Measurements from ENCODE around the gene MRTO4. TPM values are rescaled to one million over a fixed set of nuclear protein-coding genes. Genes with fewer than 3 reads are reported as not detected.
A peak's percentile ranks its signal among the peaks of the same experiment; 100 is the strongest.

The MRTO4 gene
- total and polyA plus RNA-seq, 4 donors = 18.4 to 45.0 (median 33.7) TPM

- 100% methylated on average over 3 of the region's 6 CpGs for WGBS (ENCODE audit: insufficient coverage)
- Histone ChIP-seq H3K27ac (ENCODE audit: low read depth, low read length) (no peak overlapping the region), H3K4me3 (ENCODE audit: low read depth, low read length) (no peak overlapping the region), H3K36me3 (ENCODE audit: control insufficient read depth, insufficient read depth, low read length) (peaks cover 60% of the 10 kb centered on the region), H3K9me3 (ENCODE audit: control insufficient read depth, insufficient read depth, low read length) (no peaks in the 10 kb centered on the region), H3K27me3 (ENCODE audit: control insufficient read depth, insufficient read depth, low read length) (no peaks in the 10 kb centered on the region), H3K4me1 (ENCODE audit: control insufficient read depth, insufficient read depth, low read length) (peaks cover 18% of the 10 kb centered on the region)
- no peak for DNase-seq (ENCODE audit: low read depth in 4 of 6, low spot score in 6 of 6)
Measured at GRCh38 chr1:19306941-19307340, 55.3 kb downstream of the MRTO4 start.

- Histone ChIP-seq H3K27me3 (ENCODE audit: control insufficient read depth, insufficient read depth, low read length) (no peaks in the 10 kb centered on the region), H3K9me3 (ENCODE audit: control insufficient read depth, insufficient read depth, low read length) (no peaks in the 10 kb centered on the region), H3K36me3 (ENCODE audit: control insufficient read depth, insufficient read depth, low read length) (peaks cover 55% of the 10 kb centered on the region), H3K27ac (ENCODE audit: low read depth, low read length) (no peak overlapping the region), H3K4me1 (ENCODE audit: control insufficient read depth, insufficient read depth, low read length) (peaks cover 24% of the 10 kb centered on the region), H3K4me3 (ENCODE audit: low read depth, low read length) (no peak overlapping the region)
- 96% methylated on average over 10 of the region's 10 CpGs for WGBS (ENCODE audit: insufficient coverage)
- DNase-seq (ENCODE audit: low read depth in 4 of 6, low spot score in 6 of 6) = no peak
Measured at GRCh38 chr1:19307794-19308508, 56.3 kb downstream of the MRTO4 start.

- 92% methylated on average over 3 of the region's 3 CpGs for WGBS (ENCODE audit: insufficient coverage)
- Histone ChIP-seq H3K27me3 (ENCODE audit: control insufficient read depth, insufficient read depth, low read length) (no peaks in the 10 kb centered on the region), H3K36me3 (ENCODE audit: control insufficient read depth, insufficient read depth, low read length) (peaks cover 50% of the 10 kb centered on the region), H3K27ac (ENCODE audit: low read depth, low read length) (no peak overlapping the region), H3K4me3 (ENCODE audit: low read depth, low read length) (no peak overlapping the region), H3K4me1 (ENCODE audit: control insufficient read depth, insufficient read depth, low read length) (peaks cover 30% of the 10 kb centered on the region), H3K9me3 (ENCODE audit: control insufficient read depth, insufficient read depth, low read length) (no peaks in the 10 kb centered on the region)
- no peak for DNase-seq (ENCODE audit: low read depth in 4 of 6, low spot score in 6 of 6)
Measured at GRCh38 chr1:19308509-19308907, 56.9 kb downstream of the MRTO4 start.

DNA sequence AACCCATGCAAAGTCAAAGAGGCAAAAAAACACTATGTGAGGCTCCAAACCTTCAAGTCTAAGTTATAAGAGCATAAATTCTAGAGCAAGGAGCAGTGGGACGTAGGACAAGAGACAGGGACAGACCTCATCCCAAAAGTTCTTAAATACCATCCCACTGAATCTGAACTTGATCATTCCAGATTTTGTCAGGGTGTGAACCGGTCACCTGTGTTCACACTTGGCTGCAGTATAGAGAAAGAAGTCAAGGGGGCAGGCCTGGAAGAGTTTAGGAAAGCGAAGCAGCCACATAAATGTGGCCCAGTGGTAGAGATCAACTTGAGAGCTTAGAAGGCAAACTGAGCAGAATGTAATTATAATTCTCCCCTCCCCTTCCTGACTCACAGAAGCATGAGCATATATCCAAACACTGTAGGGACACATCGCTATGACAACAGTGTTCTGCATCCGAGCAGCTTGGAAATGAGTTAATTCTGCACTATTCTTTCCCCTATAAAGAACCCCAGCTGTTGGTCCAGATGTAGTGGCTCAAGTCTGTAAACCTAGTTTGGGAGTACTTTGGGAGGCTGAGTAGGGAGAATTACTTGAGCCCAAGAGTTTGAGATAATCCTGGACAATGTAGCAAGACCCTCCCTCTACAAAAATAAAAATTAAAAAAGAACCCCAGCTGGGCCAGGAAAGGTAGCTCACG is 57.7 kb downstream of the MRTO4 start:
- H3K36me3 ChIP-seq (ENCODE audit: control insufficient read depth, insufficient read depth, low read length) = peaks cover 47% of the 10 kb centered on the region
- no peaks in the 10 kb centered on the region for H3K9me3 ChIP-seq (ENCODE audit: control insufficient read depth, insufficient read depth, low read length)
- peaks cover 32% of the 10 kb centered on the region for H3K4me1 ChIP-seq (ENCODE audit: control insufficient read depth, insufficient read depth, low read length)
- peak in 1 of 6 donors; percentile 56 for DNase-seq (ENCODE audit: low read depth in 4 of 6, low spot score in 6 of 6)
- no peak overlapping the region for H3K27ac ChIP-seq (ENCODE audit: low read depth, low read length)
- no peak overlapping the region for H3K4me3 ChIP-seq (ENCODE audit: low read depth, low read length)
- 83% methylated on average over 2 of the region's 6 CpGs for WGBS (ENCODE audit: insufficient coverage)
- H3K27me3 ChIP-seq (ENCODE audit: control insufficient read depth, insufficient read depth, low read length) = no peaks in the 10 kb centered on the region

Small RNAs within 50 kb of the gene (small RNA-seq; reads per million reads assigned to genes)
- not detected for gene RNU6-1099P (ENCODE audit: low replicate concordance)

Other genes starting within 250 kb of the MRTO4 start
- gene UBR4, start 41.5 kb upstream of the MRTO4 start, total RNA-seq = 100 to 1,000 TPM; 103 to 108 TPM
- 100 to 1,000 TPM; 138 to 182 TPM for gene UBR4, start 41.5 kb upstream of the MRTO4 start, polyA plus RNA-seq (ENCODE audit: insufficient read length in 2 of 2)
- 10 to 100 TPM; 45.6 to 70.5 TPM for gene EMC1, start 281 bp upstream of the MRTO4 start, total RNA-seq
- gene EMC1, start 281 bp upstream of the MRTO4 start, polyA plus RNA-seq (ENCODE audit: insufficient read length in 2 of 2) = 10 to 100 TPM; 43.6 to 55.2 TPM
- gene AKR7A3, start 37.0 kb downstream of the MRTO4 start, total RNA-seq = 1 to 10 TPM; 2.0 to 3.2 TPM
- gene AKR7A3, start 37.0 kb downstream of the MRTO4 start, polyA plus RNA-seq (ENCODE audit: insufficient read length in 2 of 2) = 1 to 10 TPM; 3.5 to 4.5 TPM
- gene AKR7A2, start 60.3 kb downstream of the MRTO4 start, total RNA-seq = 100 to 1,000 TPM in 1 of 2 donors, 10 to 100 TPM in 1; 39.1 to 101 TPM
- gene AKR7A2, start 60.3 kb downstream of the MRTO4 start, polyA plus RNA-seq (ENCODE audit: insufficient read length in 2 of 2) = 10 to 100 TPM; 64.7 to 70.0 TPM
- 10 to 100 TPM; 12.2 to 18.5 TPM for gene SLC66A1, start 60.5 kb downstream of the MRTO4 start, total RNA-seq
- gene SLC66A1, start 60.5 kb downstream of the MRTO4 start, polyA plus RNA-seq (ENCODE audit: insufficient read length in 2 of 2) = 10 to 100 TPM; 20.4 to 24.0 TPM
- gene CAPZB, start 233.7 kb downstream of the MRTO4 start, total RNA-seq = 100 to 1,000 TPM in 1 of 2 donors, 10 to 100 TPM in 1; 78.8 to 197 TPM
- 100 to 1,000 TPM; 289 to 312 TPM for gene CAPZB, start 233.7 kb downstream of the MRTO4 start, polyA plus RNA-seq (ENCODE audit: insufficient read length in 2 of 2)